Bone marrow (tissue), 2 donors: ENCODE data around the gene CD2AP.
"Not testable (repeated sequence)": the region's sequence is repeated elsewhere in the genome, so short reads cannot be mapped to it uniquely, and the experiment has no call there.

Experiments
- DNase-seq, 2 donors: peaks; one replicate each; lab custom pipeline; 2025; lab: John Stamatoyannopoulos, UW

The CD2AP gene

GRCh38 chr6:47496935-47497579 is 19.5 kb downstream of the CD2AP start:
- DNase-seq: no peak

- DNase-seq: no peak
These were observed 25.3 kb downstream of the CD2AP start for GRCh38 chr6:47502920-47503319.

GRCh38 chr6:47509937-47510336 is 32.3 kb downstream of the CD2AP start:
- DNase-seq: no peak

- DNase-seq: no peak
These were observed 35.3 kb downstream of the CD2AP start for GRCh38 chr6:47512872-47513271.

GRCh38 chr6:47519279-47519678 is 41.7 kb downstream of the CD2AP start:
- DNase-seq: no peak

GRCh38 chr6:47520282-47520681 is 42.7 kb downstream of the CD2AP start:
- no peak for DNase-seq

- no peak for DNase-seq
These were observed 44.4 kb downstream of the CD2AP start for GRCh38 chr6:47521961-47522360.

GRCh38 chr6:47524136-47524845 is 46.7 kb downstream of the CD2AP start:
- DNase-seq: no peak

GRCh38 chr6:47525330-47526057 is 47.9 kb downstream of the CD2AP start:
- no peak for DNase-seq

GRCh38 chr6:47527274-47527673 is 49.7 kb downstream of the CD2AP start:
- no peak for DNase-seq

GRCh38 chr6:47529734-47530133 is 52.1 kb downstream of the CD2AP start:
- no peak for DNase-seq

- no peak for DNase-seq
These were observed 55.5 kb downstream of the CD2AP start for GRCh38 chr6:47532981-47533585.

- no peak for DNase-seq
These were observed 56.5 kb downstream of the CD2AP start for GRCh38 chr6:47534063-47534462.

GRCh38 chr6:47535316-47536225 is 58.0 kb downstream of the CD2AP start:
- no peak for DNase-seq

- no peak for DNase-seq
These were observed 59.3 kb downstream of the CD2AP start for GRCh38 chr6:47536816-47537401.

GRCh38 chr6:47545223-47545622 is 67.6 kb downstream of the CD2AP start:
- DNase-seq: no peak

- DNase-seq: no peak
These were observed 74.1 kb downstream of the CD2AP start for GRCh38 chr6:47551670-47552069.

- no peak for DNase-seq
These were observed 74.7 kb downstream of the CD2AP start for GRCh38 chr6:47552319-47552718.

- not testable (repeated sequence) for DNase-seq
These were observed 75.7 kb downstream of the CD2AP start for GRCh38 chr6:47553243-47553642.

- DNase-seq: not testable (repeated sequence)
These were observed 78.9 kb downstream of the CD2AP start for GRCh38 chr6:47556459-47556858.

GRCh38 chr6:47563162-47563561 is 85.6 kb downstream of the CD2AP start:
- DNase-seq: no peak
